ENCODE results near the gene GET4.

The GET4 gene

DNA sequence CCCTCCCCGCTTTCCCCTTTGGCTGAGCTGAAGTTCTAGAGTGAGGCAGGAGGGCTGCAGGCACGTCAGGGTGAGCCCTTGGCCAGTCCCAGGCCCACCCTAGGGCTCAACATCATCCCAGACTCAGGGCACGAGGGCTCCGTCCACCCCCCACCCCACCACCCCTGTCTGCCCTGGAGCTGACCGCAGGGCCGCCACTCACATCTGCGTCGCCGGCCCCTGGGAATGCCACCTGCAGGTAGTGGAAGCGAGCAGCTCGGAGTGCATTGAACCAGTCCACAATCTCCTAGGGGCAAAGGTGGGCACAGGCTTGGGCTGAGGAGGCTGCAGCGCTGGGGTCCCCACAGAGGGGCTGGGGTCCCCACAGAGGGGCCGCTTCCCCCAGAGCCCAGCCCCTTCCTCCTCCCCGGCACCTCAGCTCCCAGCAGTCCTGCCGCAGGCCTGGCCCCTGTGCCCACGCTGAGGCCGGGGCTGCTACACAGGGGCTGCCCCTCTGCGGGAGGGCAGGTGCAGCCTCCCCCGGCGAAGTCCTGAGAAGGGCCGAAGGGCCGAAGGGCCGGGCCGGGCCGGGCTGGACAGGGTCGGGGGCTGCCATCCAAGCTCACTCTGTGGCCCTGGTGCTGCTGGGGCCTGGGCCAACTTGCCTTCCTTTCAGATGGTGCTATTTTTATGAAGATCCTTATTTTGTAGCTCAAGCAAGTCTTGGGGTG, 24.1 kb downstream of the GET4 start:
- no peak for DNase-seq (ENCODE audit: low spot score)

DNA sequence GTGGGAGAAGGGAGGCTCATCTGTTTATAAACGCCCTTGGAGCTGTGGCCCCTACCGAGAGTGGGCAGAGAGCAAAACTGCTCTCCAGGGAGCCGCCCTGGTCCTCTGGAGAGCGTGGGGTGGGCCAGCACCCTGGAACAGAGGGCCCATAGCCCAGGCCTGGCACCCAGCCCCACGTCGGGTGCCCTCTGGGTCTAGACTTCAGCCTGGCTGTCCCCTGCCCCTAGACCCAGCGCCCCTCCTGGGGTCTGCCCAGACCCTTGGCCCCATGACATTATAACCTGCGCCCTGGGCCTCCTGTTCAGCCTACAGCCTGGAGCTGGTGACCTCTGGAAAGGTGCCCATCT, 24.7 kb downstream of the GET4 start:
- DNase-seq (ENCODE audit: low spot score), result no peak

DNA sequence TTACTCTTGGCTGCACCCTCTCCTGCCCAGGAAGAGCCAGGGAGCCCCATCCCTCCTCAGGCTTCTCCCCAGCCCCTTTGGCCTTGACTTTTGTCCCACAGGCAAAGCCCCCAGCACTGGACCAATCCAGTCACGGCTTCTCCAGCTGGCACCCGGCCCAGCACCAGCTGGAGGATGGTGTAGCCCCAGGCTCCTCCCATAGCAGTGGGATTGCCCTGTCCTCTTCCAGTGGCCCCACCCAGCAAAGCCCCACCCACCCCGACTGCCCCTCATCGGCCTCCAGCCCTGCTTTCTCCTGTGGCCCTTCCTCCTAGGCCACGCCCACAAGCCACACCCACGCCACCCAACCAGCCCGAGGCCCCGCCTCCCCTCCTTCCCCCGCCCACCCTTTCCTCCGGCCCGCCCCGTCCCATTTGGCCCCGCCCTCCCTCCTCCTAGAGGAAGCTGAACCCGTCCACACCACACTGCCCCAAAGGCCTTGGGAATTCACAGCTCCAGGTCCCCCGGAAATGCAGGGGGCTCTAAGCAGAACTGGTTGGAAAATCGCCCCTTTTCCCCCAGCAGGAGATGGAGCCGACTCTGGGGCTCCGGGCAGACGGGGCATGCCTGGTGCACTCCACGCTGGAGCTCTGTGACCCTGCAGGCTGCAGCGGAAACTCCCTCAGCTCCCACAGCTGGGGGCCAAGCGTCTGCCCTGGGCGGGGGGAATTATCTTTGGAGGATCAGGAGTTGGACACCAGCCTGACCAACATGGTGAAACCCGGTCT, 25.2 kb downstream of the GET4 start:
- no peak for DNase-seq (ENCODE audit: low spot score)

DNA sequence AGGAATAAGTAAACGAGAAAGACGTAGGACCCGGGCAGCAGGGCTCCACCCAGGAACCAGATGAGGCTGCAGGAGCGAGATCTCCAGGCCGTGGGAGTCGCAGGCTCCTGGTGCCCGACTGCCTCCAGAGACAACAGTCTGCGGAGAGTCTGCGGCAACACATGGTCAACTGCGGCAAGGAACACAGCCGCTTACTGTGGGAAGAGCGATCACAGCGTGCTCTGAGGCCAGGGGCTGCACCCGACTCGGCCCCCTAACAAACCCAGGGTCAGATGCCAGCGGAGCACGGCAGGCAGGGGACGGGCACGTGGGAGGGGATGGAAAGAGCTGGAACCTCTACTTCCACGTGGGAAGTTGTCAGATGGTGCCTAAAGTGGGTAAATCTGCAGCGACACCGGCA, 26.6 kb downstream of the GET4 start:
- no peak for DNase-seq (ENCODE audit: low spot score)

DNA sequence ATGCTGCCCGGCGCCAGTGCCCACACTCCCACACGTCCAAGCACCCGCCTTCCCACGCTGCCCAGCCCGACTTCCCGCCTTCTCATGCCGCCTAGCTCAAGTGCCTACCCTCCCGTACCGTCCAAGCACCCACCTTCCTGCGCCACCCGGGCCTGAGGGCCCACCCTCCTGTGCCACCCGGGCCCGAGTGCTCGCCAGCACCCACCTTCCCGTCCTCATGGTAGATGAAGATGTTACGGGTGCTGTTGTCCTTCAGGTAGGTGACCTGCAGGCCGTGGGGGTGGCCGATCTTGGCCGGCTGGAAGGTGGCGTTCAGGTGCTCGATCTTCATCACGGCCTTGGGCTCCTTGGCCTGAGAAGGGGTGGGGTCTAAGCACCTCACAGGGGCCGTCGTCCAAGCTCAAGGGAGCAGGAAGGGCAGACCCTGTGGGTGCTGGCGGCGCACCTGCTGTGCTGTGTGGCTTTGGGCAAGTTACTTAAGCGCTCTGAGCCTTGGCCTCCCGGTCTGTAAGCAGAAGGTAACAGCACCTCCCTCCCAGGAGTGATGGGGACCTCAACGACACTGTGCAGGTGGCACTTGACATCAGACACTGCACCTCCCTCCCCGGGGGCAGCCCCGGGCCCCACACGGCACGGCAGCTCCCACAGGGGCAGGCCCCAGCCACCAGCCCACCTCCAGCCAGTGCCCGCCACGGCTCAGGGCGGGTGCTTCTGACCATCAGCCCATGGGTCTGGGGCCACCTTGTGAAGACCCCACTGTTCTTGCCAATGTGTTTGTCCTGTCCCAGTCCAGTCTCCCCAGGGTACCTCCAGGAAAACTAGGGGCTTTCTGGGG, 27.8 kb downstream of the GET4 start:
- no peak for DNase-seq (ENCODE audit: low spot score)

DNA sequence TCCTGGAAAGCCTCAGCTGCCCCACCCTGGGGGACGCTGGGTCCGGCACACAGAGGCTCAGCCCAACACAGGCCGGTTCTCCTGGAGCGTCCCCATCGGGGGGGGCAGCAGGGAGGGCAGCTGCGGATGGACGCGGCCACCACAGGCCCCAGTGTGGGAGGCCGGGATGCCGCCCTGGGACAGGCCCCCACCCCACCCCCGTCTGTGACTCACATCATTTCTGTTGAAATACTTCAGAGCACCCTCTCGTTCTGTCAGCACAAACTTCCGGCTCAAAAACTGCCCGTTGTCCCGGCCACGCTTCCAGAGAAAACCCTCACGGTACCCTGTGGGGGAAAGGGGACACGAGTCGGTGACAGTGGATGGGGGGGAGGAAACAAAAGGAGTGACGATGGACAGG, 28.5 kb downstream of the GET4 start:
- no peak for DNase-seq (ENCODE audit: low spot score)

DNA sequence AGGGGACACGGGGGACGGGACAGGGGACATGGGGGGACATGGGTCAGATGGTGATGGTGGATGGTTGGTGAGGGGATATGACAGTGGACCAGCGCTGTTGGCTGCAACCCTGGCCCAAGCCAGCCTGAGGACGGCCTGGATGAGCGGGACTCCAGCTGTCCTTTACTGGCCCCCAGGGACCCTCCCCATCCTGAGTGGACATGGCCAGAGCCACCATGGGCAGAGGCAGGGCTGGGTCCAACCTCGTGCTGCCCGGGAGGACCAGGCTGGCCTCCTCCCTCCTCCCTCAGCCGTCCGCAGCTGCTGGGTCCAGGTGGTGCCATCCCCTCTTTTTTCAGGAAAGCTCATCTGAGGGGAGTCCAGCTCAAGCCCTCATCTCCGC, 30.4 kb downstream of the GET4 start:
- no peak for DNase-seq (ENCODE audit: low spot score)

DNA sequence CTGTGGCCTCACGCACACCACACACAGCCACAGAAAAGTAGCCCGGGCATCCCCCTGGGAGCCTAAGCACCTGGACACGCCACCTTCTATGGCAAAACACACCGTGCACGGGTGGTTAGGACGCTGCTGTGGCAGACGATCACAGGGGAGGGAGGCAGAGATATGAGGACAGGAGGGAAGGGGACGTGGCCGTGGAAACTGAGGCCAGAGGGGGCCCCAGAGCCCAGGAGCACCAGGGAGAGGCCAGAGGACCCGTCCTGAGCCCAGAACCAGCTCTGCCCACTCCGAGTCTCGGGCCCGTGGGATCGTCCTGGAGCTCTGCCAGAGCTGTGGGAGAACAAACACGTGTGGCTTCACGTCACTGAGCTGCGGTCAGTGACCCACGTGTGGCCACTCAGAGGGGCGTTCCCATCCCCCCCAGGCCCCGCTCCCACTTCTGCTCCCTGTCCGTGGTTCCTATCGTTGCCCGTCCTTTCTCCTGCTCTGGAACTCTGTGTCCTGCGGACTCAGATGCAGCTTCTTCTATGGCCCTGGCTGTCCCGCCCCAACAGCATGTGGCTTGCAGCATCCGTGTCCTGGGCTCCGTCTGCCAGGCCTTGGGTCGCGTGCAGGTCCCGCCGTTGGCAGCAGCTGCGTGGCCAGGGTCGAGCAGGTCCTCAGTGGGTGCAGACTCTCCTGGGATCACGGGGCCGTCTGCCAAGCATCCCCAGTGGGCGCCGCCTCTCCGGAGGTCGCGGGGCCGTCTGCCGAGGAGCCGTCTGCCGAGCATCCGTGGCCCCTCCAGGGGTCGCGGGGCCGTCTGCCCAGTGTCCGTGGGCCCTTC, 31.0 kb downstream of the GET4 start:
- no peak for DNase-seq (ENCODE audit: low spot score)

DNA sequence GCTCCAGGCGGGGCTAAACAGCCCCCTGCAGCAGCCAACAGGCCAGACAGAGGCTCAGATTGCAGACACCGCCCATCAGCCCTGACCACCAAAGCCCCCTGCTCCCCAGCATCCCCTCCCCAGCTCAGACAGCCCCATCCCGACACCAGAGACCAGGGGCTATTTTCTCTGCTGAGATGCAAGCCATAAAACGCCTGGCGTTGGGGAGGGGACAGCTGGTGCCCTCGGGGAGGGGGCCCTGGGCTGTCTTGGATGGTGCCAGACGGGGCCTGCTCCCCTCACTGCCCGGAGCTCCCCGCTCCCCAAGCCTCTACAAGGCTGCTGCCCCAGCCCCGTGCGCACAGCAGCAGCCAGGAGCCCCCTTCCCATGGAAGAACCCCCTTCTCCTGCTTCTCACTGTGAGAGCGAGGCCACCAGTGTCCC, 31.8 kb downstream of the GET4 start:
- no peak for DNase-seq (ENCODE audit: low spot score)

DNA sequence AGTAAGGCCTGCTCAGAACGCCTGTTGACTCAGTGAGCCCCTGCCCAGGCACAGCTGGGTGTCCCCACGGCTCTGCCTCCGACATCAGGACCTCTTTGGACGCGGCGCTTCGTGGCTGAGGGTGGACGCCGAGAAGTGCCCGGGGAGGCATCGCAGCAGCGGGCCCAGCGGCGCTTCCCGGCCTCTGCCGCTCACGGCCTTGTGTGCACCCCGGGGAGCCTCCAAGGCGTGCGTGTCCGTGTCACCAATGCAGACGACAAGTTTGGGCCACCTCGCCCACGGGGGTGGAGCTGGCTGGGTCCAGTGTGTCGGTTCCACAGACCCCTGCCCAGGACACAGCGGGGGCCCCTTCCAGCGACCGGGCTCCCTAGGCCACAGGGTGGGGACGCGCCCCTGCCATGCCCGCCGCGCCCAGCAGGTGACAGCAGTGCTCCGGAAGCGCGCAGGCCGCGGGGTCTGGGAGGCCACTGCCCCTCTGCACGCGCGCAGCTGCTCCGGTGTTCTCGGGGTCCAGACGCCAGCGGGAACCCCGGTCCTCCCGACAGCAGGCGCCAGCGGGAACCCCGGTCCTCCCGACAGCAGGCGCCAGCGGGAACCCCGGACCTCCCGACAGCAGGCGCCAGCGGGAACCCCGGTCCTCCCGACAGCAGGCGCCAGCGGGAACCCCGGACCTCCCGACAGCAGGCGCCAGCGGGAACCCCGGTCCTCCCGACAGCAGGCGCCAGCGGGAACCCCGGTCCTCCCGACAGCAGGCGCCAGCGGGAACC, 32.4 kb downstream of the GET4 start:
- DNase-seq (ENCODE audit: low spot score), result peak; percentile 73

DNA sequence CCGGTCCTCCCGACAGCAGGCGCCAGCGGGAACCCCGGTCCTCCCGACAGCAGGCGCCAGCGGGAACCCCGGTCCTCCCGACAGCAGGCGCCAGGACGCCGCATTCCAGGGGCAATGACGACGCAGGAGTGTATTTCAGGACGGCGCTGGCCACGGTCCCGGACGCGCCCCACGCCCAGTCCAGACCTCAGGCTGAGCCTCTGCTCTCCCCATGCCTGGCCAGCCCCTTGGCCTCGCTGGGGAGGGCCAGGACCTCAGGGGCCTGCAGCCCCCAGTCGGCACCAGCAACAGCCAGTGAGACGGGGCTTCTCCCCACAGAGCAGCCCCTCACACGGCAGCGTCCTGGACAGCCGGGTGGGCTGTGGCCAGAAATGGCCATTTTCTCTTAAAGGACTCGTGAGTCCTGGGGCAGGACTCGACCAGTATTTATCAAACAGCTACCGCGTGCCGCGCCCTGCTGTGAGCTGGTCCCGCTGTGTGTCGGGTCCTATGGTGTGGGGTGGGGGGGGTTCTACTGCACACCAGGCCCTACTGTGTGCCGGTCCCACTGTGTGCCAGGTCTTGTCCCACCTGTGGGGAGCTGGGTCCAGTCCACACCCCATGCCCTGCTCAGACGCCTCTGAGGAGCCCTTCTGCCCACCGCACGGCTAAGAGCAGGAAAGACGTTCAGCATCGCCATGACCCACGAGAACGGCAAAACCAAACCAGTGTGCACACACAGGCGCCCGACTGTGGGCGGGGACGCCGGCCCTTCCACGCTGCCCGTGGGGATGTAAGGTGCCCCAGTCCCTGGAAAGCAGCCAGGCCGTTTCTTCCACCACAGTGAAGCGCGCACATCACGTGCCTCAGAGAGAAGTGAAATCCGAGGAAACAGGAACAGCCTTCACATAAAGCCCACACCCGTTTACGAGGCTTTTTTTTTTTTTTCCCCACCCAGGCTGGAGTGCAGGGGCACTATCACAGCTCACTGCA, 33.3 kb downstream of the GET4 start:
- DNase-seq (ENCODE audit: low spot score), result peak; percentile 35

DNA sequence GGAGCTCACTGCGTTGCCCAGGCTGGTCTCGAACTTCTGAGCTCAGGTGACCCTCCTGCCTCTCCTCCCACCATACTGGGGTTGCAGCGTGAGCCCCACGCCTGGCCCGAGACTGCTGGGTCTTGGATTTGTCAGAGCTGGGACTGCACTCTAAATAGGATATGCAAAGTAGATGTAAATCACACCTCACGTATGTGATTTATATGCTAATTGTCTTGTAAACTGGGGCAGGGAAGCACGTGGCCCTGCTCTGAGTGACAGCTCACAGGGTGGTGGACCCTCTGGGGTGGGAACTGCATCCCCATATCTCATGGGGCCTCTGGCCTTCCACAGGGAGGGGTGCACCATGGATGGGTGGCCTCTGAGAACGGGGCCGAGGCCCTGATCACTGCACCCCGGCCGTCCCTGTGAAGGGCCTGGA, 34.1 kb downstream of the GET4 start:
- DNase-seq (ENCODE audit: low spot score), result no peak

DNA sequence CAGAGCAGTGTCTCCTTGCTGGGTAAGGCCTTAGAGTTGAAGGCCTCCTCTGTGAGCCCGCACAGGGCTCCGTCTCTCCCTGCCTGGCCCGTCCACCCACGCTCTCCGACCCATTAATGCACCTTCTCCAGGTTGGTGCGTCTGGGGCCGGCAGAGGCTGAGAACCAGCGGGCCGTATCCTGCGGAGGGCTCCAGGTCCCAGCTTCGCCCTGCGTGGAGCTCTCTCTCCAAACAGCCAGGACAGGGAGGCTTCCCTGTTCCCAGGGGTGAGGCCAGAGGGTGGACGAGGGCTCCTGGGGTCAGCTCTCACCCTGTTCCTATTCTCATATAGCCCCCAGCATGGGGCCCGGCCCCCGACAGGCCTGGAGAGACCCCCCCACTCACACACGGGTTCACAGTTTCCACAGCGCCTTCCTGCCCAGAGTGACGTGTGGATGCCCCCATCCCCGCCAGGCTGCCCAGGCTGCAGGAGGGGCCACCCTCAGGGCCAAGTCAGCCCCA, 34.6 kb downstream of the GET4 start:
- DNase-seq (ENCODE audit: low spot score), result no peak

DNA sequence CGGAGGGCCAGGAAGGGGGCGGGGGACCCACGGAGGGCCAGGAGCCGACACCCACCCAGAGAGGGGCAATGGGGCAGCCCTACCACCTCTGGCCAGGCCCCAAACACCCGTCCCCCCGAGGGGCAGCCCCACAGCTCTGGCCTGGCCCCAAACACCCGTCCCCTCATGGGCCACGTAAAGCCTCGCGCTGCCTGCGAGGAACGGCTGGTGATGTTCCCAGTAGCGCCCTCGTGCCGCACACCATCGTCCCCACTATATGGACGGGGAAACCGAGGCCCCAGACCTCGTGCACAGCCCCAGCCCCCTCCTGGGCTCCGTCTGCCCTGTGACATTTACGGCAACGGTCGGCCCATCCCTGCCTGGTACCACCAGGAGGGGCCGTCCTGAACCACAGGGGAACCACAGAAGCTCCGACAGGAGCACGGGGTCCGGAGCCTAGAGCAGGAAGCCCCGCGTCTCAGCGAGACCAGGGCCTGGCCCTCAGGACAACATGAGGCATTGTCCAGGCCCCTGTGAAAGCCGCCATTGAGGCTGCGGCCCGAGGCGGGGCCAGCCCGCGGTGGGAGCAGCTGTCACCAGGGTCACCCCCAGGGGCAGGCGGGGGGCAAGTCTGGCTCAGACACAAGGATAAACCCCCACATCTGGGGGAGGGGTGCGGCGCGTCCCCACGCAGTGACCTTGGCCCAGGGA, 35.6 kb downstream of the GET4 start:
- no peak for DNase-seq (ENCODE audit: low spot score)

DNA sequence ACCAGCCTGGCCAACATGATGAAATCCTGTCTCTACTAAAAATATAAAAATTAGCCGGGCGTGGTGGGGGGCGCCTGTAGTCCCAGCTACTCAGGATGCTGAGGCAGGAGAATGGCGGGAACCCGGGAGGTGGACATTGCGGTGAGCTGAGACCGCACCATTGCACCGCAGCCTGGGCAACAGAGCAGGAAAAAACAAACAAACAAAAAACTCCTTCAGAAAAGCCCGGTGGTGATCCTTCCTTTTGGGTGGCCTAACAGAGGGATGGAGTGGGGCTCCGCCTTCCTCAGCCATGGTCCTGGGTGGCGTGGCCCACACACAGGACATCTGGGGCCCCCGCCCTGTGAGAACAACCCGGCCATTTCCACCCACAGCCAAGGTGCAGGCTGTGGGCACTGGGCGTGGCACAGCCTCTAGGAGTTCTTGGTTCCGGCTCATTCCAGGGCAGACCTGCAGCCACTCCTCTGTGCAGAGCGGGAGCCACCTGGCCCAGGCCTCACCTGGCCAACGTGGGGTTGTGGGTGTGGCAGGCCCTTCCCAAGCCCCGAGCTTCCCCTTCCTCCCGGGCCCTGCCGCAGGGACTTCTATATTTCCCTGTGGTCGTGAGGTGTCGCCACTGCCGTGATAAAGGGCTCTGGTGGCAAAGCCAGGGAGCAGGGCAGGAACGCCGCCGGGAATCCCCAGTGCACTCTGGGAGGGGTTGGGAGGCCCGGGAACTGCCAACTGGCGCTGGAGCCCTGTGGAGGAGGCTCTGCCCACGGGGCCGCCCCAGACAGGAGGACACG, 37.6 kb downstream of the GET4 start:
- no peak for DNase-seq (ENCODE audit: low spot score)

DNA sequence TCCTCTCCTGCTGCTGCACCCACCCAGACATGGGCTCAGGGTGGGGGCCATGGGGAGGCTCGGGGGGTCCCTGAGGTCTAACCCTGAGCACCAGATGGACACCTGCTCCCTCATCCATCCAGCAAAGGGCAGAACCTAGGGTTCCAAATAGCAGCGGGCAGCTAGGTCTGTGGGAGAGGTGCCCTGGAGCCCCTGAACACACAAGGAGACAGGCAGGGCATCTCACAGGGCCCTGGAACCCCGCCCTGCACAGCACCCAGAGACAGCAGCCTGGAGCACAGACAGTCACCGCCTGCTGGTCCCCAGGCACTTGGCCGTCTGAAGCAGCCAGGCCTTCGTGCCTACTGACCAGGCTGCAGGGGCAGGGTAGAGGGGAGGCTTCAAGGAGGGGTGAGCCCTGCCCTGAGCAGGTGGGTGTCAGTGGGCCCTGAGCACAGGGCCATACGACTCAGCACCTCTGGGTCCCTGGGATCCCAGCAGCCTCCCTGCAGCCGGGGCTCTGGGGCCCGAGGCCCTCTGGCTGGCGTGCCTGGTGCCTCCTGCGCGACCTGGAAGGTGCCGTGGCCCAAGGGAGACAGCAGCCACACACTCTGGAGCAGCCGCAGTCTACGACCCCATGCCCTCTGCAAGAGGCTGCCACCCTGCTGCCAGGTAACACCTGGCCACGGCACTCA, 38.3 kb downstream of the GET4 start:
- no peak for DNase-seq (ENCODE audit: low spot score)

DNA sequence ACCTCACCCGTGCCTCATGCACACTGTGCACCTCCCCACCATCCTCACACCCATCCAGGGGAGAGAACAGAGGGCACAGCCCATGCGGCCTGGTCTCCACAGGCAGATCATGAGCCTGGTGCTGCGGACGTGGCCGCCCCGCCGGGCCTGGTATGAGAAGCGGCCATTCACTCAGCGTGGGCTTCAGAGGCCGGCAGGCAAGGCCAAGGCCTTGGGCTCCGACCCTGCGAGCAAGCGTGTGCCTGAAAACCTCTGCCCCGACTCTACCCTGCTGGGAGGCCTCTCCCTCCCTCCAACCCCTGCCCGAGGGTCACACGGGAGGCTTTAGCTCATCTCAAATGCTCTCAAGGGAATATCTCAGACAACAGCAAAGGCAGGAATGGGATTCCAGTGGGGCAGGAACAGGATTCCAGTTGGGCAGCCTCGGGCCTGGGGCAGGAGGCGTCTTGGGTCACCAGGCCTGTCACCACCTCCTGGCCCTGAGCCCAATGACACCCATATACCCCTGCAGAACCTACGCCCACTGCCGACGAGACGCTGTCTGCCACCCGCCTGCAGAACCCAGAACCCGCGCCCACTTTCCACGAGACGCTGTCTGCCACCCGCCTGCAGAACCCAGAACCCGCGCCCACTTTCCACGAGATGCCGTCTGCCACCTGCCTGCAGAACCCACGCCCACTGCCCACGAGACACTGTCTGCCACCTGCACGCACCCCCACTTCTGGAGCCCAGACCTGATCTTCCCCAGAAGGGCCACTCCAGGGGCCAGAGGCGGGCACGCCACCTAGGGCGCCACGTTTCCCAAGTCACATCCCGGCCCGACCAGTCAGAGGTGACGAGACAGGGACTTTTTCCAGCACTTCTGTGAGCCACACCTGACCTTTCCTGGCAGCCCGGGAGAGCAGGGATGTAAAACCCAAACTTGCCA, 39.2 kb downstream of the GET4 start:
- no peak for DNase-seq (ENCODE audit: low spot score)

Data from CD4-positive, alpha-beta T cell treated with Interleukin-2 at 100 ng/mL for 4 hours (primary cell).